ENCODE measurements around the gene KDM1B. TPM values are rescaled to one million over a fixed set of nuclear protein-coding genes. Genes with fewer than 3 reads are reported as not detected.

KDM1B gene
- total and polyA plus RNA-seq, 2 experiments from 2014 or later, result 3.8 to 9.0 TPM

GRCh38 chr6:18192026-18192425 is 36.8 kb downstream of the KDM1B start (continued):
- no peak for TF ChIP-seq ZNF462 (CRISPR knock-in tag; IDR thresholded peaks at IDR 0.05)
- TF ChIP-seq JUNB (IDR thresholded peaks at IDR 0.05; ENCODE audit: unreplicated experiment), result no peak
- no peak for TF ChIP-seq ZNF331 (CRISPR knock-in tag; IDR thresholded peaks at IDR 0.05; ENCODE audit: low read depth)

- H3K27me3 ChIP-seq (ENCODE audit: insufficient read depth), result no peaks in the 10 kb centered on the region
- TF ChIP-seq JUNB (IDR thresholded peaks at IDR 0.05; ENCODE audit: unreplicated experiment), result no peak
- no peak for TF ChIP-seq STAT1 (IDR thresholded peaks at IDR 0.05; ENCODE audit: unreplicated experiment)
- TF ChIP-seq ZNF114 (CRISPR knock-in tag; IDR thresholded peaks at IDR 0.05), result no peak
- no peak for TF ChIP-seq ETS1 (IDR thresholded peaks at IDR 0.05)
- TF ChIP-seq ZNF331 (CRISPR knock-in tag; IDR thresholded peaks at IDR 0.05; ENCODE audit: low read depth), result no peak
- TF ChIP-seq CTCF (conservative IDR thresholded peaks at IDR 0.05; ENCODE audit: low read depth in 2 of 2), result no peak
- no peak for TF ChIP-seq REST (IDR thresholded peaks at IDR 0.05; ENCODE audit: unreplicated experiment)
- no peak for TF ChIP-seq EZH2phosphoT487 (IDR thresholded peaks at IDR 0.05; ENCODE audit: unreplicated experiment)
Observed at GRCh38 chr6:18203786-18204185, 48.6 kb downstream of the KDM1B start.

More at GRCh38 chr6:18203786-18204185, 48.6 kb downstream of the KDM1B start:
- Mint-ChIP-seq H3K27ac (no peak overlapping the region), H3K9me3 (no peaks in the 10 kb centered on the region), H3K4me1 (peaks cover 9% of the 10 kb centered on the region; the same call in 2 of the 3 replicates), H3K36me3 (ENCODE audit: low read depth) (no peaks in the 10 kb centered on the region; the same call in 2 of the 3 replicates), H3K4me3 (no peak overlapping the region), H3K27me3 (ENCODE audit: insufficient read depth, low read depth, poor library complexity) (peaks cover 3% of the 10 kb centered on the region)
- H3K4me1 ChIP-seq (ENCODE audit: insufficient read depth), result no peaks in the 10 kb centered on the region
- H3K4me2 ChIP-seq, result no peak overlapping the region
- H3K9me2 ChIP-seq (ENCODE audit: insufficient read depth), result no peaks in the 10 kb centered on the region
- no peak overlapping the region for H2AFZ ChIP-seq
- no peaks in the 10 kb centered on the region for H3F3A ChIP-seq (replicated peaks; ENCODE audit: low read depth)
- no peak overlapping the region for H3K27ac ChIP-seq (ENCODE audit: low read depth)
- H3K4me3 ChIP-seq, result no peak overlapping the region
- DNase-seq (ENCODE audit: low spot score), result no peak
- no peaks in the 10 kb centered on the region for H4K20me1 ChIP-seq (replicated peaks; ENCODE audit: insufficient read depth)
- ATAC-seq, result no peak
- H3K79me2 ChIP-seq (replicated peaks; ENCODE audit: insufficient read depth), result no peaks in the 10 kb centered on the region
- no peaks in the 10 kb centered on the region for H3K36me3 ChIP-seq (ENCODE audit: insufficient read depth)

Data from GM23338 (cell line).